Activated CD8-positive, alpha-beta memory T cell treated with anti-CD3 and anti-CD28 coated beads, Interleukin-2, amount 50 U/mL, for 4 hours (primary cell): Measurements from ENCODE around the gene COL5A1.
A peak's percentile ranks its signal among the peaks of the same experiment; 100 is the strongest.

Experiments used
- DNase-seq: peaks from one replicate; pipeline ENCODE4 v3.0.0-alpha.2; 2020

Gene COL5A1

GRCh38 chr9:134626571-134627416 lies 14.8 kb upstream of the COL5A1 start:
- DNase-seq: peak; percentile 8

- DNase-seq: peak; percentile 10
Observed at GRCh38 chr9:134627417-134628353, 13.9 kb upstream of the COL5A1 start.

DNA sequence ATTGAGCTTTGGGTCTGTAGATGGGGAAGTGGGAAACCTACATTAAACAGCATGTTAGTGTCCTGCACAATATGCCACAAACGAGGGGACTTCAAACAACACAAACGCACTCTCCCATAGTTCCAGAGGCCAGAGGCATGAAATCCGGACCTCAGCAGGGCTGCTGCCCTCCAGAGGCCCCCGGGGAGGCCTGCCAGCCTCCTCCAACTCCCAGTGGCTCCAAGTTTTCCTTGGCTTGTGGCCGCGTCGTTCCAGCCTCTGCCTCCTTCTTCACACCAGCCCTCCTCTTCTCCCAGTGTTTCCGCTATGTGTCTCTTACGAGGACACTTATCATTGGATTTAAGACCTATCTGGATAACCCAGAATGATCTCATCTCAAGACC lies 13.3 kb upstream of the COL5A1 start:
- DNase-seq: no peak

DNA sequence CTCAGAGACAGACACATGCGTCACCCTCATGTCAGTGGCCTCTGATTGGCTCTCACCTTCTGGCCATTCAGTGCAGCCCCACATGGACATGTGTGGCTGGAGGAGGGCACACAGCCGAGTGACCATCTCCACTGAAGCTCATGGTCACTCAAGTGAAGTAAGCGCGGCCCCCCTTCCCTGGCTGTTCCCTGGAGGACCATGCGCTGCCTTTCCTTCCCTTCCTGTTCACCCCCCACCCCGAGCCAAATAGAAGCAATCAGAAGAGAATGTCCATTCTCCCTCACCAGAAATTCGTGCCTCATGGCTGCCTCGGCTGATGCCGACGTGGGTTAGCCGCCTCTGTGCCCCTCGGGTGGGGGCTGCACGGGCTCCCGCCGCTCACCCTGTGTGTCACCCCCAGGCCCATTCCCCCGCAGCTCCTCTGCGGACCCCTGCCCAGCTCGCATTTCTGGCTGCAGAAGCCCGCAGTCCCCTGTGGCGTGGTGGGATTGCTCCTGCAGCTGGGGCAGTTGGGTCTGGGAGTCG lies 12.5 kb upstream of the COL5A1 start:
- no peak for DNase-seq

DNA sequence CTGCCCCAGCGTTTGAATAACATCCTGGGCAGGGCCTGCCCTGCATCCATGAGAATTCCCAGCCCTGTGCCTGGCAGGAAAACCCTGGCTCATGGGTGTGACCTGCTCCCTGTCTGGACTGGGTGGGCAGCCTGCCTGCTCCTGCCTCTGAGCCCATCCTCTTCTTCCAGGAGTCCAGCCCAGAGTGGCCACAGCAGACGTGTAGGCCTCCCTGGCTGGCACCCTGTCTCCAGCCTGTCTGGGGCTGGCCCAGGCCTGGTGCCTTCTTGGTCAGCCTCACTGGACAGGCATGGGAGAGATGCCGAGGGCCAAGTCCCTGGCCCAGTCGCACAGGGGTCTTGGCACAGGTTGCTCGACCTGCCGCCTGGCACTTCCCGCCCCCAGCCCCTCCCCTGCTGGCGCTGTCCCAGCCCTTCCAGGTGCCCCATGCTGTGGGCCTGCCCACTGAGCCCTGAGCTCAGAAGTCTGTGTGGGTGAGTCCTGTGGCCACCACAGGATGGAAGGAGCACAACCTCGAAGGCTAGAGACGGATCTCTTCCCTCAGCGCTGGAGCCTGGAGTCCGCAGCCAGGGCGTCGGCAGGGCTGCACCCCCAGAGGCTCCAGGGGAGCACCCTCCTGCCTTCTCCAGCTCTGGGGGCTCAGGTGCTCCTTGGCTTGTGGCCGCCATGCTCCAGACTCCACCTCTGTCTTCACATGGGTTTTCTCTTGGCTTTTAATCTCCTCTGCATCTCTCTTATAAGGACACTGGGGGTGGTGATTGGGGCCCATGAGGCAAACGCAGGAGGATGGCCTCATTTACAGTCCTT lies 11.8 kb upstream of the COL5A1 start:
- peak; percentile 13 for DNase-seq

GRCh38 chr9:134630393-134630790 lies 11.2 kb upstream of the COL5A1 start:
- peak; percentile 2 for DNase-seq

DNA sequence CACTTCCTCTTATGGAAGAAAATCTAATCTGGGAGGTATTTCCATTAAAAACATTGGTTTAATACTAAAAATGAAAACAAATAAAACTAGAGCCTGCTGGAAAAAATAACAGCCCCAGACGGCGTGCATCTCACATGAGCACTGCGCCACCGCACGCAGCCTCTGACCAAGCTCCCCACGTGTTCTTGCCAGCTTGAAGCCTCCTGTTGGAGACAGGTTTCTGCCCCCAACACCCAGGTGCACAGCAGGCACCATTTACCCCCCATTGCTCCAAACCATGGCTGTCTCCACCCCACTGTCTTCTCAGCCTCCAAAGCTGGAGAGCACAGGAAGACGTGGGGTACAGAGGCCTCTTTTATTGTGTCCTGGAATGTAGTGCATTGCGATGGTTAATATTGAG lies 10.7 kb upstream of the COL5A1 start:
- DNase-seq: peak; percentile 5

DNA sequence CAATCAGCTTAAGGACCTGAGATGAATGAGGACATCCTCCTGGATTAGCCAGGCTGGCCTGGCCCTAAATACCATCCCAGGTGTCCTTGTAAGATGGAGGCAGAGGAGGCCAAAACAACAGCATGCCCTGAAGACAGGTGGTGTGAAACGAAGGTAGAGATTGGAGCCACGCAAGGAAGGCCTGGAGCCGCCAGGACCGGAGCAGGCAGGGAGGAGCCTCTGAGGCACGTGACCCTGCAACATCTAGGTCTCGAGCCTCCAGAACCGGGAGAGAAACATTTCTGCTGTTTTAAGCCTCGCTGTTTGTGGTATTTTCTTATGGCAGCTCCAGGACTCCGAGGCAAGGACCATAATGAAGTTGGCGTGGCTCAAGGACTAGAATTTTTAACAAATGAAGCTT lies 9.7 kb upstream of the COL5A1 start:
- DNase-seq: peak; percentile 1

DNA sequence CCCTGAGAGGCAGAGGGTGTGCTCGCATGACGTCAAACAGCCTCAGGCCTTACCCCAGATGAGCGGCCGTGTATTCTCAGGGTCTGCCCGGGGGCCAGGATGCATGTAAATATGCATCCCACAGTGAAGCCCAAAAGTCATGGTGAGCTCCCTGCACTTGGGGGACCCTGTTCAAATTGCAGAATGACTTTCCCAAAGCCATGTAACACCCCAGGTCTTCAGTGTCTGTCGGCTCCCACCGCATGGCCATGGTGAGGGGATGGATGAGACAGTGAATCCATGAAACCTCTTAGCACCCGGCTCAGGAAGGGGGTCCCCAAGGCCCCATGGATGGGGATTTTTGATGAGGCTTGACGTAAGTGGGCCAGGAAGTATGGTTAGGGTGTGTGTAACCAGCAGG lies 9.3 kb upstream of the COL5A1 start:
- peak; percentile 1 for DNase-seq

DNA sequence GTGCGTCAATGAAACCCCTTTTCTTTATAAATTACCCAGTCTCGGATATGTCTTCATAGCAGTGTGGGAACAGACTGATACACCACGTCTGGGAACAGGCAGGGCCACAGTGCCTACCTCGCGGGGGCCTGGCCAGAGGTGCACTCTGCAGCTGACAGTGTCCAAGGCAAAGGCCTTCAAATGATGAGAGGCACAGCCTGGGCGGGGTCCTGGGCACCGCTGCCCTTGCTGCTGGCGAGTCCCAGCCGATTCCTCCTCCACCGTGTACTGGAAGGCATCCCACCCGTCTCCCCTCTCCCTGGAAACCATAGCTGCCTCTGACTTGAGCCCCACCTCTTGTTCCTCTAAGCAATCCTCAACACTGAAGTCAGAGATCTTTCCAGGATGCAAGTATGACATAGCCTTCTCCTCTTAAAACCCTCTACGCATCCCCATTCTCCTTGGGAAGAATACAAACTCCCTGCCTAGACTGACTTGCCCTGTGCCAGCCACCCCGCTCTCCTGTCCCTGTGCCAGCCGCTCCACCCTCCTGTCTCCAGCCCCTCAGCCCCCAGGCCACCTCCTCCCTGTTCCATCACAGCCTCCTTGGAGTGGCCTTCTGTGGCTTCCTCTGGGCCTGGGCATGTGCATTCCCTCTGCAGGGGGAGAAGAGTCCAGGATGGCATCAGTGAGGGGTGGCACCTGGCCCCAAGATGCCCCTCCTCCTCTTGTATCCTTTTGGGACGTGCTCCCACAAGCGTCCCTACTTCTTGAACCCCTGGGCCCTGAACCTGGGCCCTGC lies 8.1 kb upstream of the COL5A1 start:
- peak; percentile 7 for DNase-seq

- peak; percentile 4 for DNase-seq
Observed at GRCh38 chr9:134634176-134634575, 7.4 kb upstream of the COL5A1 start.

GRCh38 chr9:134634667-134635230 lies 6.9 kb upstream of the COL5A1 start:
- peak; percentile 13 for DNase-seq

DNA sequence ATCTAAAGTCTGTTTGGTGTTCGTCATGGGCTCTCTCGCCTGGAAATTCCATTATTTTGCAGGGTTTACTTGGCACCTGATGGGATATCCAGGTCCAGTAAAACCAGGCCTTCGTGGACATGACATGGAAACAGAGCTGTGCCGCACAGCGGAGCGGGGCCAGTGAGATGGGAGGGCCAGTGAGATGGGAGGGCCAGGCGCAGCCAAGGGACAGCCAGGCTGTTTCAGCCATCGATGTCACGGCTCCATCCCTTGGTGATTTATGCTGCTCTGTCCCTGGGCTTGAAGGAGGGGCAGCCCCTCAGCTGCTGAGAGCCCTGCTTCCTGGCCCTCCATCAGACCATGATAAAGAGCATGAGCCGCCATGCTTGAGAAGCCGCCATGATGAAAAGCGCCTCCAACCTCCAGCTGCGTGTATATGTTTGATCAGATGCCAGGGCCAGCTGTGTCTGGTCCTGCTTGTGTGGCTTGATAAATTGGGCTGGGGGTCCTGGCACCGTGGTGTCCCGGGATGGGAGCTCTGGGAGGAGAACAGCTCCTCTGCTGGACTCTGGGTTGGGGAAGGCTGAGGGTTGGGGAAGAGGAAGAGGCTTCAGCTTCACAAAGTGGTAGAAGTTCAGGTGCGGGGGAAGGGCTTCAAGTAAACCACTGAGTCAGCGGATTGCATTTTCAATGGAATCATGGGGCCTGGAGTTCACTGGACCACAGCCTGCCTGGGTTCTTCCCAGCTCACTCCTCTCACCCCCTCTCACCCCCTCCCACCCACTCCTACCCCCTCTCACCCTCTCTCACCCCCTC lies 6.1 kb upstream of the COL5A1 start:
- peak; percentile 12 for DNase-seq

DNA sequence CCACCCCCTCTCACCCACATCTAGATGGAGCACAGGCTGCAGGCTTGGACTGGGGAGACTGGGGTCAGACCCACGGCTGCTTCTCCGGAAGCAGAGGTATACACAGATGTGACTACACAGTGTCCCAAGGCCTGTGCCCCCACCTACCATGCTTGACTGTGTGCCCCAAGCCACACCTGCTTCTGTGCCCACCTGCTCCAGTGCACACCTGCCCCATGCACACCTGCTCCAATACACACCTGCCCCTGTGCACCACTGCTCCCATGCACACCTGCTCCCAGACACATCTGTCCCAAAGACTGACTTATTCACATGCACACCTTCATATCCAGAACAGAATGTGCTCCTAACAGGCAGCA lies 5.5 kb upstream of the COL5A1 start:
- no peak for DNase-seq

- no peak for DNase-seq
Observed at GRCh38 chr9:134637241-134637640, 4.4 kb upstream of the COL5A1 start.

DNA sequence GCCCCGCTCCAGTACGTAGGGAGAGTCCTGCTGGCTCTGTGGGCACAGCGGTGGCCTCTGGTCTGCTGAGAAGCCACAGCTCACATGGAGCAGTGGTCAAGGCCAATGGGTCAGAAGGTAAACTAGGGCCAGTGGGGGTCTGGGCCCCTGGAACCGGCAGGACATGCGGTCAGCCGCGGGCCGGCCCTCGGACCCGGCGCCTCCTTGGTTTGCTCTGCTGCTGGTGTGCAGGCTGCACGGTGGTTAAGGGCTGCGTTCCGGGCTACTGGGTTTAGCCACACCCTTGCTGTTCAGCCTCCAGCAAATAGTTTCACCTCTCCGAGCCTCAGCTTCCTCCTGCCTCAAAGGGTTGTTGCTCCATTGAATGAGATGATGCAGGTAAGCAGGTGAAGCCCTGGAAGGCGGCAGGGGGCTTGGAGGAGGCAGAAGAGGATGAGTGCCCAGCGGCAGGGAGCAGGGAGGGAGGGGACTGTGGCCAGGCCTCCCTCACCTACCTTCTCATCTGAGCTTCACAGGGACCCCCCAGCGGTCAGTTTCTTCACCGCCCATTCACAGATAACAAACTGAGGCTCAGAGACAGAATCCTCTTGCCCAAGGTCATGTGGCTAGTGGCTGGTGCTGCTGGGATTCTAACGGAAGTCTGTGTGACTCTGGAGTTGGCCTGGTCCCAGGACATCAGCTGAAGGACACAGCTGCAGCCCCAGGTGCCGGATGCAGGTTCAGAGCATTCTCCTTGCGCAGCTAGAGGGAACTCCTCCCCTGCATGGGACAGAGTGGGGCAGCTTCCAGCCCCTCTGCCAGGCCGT lies 3.7 kb upstream of the COL5A1 start:
- DNase-seq: no peak

- DNase-seq: no peak
Observed at GRCh38 chr9:134638502-134639090, 3.0 kb upstream of the COL5A1 start.

DNA sequence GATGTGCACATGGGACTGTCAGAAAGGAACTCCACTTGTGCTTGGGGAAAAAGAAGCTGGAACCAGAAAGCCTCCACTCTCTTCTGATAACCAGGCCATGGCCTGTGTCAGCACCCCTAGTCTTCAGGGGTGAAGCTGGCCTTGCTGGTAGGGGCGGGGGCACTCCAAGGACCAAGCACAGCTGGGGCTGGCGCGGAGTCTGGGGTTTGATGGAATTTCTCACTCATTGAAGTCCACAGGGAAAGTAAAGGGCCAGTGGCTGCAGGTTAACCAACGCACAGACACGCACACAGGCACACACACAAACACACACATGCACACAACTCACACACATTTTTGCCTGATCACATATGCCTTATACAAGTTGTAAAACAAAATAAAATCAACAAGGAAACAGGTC lies 1.6 kb upstream of the COL5A1 start:
- no peak for DNase-seq

GRCh38 chr9:134640506-134641172 lies 964 bp upstream of the COL5A1 start:
- no peak for DNase-seq
